NCI-H446 (cell line): ENCODE results near the gene OTP.

Source experiments
- DNase-seq, 2 experiments: peaks; one replicate each; lab custom pipeline; 2025; lab: John Stamatoyannopoulos, UW

OTP gene

DNA sequence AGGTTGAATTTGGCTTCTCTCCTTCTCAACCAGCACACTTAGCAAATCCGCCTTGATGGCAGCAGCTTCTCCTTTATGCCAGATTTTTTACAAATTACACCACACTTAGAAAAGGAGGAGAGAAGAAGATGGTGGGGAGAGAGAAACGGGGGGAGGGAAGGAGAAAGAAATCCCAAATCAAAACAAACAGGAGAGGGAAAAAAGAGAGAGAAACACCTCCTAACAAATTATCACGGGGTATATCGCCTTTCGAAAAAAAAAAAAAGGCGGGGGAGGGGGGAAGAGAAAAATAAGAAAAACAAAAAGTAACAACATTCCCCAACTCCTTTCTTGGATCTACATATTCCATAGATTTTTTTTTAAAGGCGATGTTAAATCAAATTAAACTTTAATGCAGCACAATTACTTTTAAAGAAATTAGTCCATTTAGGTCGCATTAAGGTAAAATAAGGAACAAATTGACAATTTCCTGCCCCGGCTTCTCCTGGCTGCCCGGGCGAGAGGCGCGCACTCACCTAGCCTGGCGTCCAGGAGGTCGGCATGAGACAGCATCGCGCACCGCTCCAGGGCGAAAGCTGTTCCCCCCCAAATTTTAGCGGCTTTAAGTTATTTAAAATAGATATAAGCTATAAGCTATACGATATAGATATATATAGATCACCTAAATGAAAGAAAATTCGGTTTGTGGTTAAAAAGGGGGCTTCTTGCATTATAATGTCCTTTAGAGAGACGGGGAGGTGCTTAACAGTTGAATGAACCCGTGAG is at the start of gene OTP:
OTP (minus strand) TSS at position 716 of the 765 bp plus-strand sequence; CDS start at position 552, 164 bp downstream.
- no peak for DNase-seq

DNA sequence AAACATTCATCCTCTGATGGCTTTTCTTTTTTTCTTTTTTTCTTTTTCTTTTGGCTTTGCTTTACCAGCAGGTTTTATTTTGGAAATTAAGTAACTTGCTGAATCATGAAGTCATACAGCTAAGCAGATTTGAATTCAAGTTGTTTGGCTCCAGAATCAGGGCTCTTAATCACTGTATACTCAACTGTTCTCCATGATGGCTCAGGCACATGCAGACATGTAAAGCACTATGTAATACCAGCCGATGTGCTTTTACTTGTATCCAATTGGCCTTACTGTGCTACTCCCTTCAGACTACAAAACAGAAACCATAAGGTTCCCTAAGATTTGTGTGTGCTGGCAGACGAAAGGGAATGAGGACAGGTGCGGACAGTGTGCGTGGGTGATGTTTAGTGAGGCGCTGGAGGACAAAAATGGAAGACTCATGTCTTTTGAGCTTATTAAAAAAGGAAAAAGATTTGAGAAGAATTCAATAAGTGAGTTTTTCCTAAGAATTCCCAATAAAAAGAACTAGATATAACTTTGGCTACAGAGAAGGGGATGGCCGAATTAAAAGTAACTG is 44.7 kb upstream of the OTP start:
- no peak for DNase-seq

DNA sequence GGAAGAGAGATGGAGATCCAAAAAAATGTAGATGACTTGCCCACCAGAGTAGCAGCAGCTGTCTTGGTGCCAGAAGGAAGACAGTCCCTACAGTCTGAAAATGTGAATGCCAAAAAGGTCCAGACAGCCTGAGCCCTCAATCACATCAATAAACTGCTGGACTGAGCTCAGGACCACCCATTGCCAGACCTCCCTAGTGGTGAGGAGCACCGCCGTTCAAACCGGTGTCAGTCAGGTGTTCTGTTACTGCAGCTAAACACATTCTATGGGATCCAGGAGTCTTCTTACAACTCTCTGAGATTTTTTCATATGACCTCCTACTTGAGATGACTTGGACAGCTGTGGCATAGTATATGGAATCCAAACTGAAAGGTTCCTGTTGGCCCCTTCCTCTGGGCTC is 32.0 kb upstream of the OTP start:
- DNase-seq: no peak

DNA sequence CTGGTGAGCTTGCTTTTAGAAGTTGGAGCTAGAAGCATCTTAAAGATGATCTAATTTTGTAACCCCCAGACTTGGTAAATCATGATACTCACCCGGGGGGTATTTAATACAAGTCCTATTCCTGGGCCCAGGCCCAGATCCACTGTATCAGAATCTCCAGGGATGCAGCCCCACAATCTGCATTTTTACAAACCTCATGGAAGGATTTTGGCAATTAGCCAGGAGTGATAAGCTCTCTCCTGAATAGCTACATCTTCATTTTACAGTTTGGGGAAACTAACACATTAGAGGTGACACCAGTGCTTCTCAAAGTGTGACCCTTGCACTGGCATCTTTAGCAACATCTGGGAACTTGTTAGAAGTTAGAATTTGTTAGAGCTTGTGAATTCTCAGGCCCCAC is 31.2 kb upstream of the OTP start:
- DNase-seq: no peak

DNA sequence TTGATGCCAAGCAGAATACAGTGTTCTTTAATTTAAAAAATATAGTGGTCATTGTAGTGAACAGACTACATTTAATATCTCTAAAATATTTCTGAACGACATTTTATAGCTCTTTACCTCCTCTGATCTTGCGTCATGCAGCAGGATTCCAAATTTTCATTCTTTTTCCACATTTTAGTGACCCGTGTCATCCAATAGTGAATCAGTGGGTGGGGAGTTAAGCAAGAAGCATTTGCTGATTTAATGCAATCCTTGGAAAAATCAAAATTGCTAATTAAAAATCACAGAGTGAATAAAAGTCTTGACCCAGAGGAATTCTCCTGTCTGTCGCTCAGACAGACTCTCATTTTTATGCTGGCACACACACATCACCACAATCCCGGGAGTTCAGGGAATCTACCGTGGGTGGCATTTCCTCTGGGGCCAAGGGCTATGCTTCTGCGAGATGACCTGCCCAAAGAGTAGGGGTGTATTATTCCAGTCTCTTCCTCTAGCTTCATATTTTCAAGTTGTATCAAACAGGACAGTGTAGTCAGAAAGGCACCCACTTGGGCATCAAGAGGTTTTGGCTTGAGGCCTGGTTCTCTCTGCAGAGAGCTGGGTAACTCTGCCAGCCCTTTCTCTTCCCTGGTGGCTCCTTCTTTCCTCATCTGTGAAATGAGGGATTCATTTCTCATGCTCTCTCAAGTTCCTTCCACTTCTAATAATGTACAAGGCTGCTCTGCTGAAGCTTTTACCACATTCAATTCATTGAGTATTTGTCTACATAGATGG is 24.8 kb upstream of the OTP start:
- DNase-seq: no peak

DNA sequence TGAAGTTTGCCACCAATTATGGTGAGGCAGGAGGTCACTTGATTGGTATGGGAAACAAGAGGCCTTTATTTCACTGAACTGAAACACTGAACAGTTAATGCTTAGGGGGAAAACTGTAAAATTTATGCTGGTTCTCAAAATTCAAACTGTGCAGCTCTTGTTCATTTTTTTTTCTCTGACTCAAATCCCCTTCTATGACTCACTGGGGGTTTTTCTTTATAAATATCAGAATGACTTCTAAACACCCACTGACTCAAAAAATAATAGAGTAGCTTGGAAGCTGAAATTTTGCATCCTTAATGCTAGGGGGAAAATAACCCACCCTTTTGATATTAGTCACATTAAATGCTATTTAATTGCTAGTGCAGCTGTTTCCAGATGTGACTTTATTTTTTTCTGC is 24.1 kb upstream of the OTP start:
- DNase-seq: no peak

DNA sequence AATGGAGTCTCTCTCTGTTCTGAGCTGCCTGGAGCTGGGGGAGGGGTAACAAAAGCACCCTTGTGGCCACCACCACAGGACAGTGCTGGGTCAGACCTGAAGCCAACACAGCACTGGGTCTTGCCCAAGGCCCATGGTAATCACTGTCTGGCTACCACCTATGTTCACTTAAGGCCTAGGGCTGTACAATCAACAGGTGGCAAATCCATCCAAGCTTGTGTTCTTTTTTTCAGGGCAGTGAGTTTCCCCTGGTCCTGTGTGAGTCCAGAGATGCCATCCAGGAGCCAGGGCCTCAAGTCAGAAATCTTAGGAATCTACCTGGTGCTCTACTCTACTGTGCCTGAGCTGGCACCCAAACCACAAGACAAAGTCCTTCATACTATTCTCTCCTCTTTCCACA is 20.1 kb upstream of the OTP start:
- DNase-seq: no peak

DNA sequence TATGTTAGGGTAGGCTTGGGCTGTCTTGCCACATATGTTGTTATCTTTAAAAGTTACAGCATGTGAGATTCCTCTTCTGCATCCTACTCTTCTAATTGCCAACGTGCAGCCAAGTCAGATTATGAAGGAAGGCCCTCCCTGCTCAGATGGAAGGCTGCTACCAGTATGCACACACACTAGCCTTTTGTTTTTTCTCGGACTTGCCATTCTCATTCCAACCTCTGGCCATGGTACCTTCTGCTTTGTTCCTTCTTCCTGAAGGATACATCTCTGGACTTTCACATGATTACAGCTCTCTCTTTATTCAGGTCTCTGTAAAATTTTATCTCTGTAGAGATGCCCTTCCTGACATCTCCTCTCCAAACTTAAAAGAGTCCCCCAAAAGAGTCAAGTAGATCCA is 12.8 kb upstream of the OTP start:
- no peak for DNase-seq

DNA sequence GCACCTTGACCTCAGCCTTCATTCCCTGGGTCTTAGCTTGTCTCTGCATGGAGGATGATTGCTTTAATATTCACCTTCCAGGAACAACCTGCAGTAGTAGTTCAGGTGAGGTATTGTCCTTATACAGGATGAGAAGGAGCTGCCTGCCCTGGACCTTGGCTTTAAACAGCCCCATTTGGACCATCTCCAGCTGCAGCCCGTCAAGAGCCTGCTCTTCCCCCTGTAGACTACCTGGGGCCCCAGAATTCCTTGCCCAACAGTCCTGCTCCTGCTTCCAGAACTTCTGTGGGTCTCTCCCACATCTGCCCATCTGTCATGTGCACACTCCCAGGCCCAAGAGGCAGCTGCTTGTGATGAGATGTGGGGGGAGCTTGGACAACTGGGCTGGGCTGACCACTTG is 12.2 kb upstream of the OTP start:
- no peak for DNase-seq

DNA sequence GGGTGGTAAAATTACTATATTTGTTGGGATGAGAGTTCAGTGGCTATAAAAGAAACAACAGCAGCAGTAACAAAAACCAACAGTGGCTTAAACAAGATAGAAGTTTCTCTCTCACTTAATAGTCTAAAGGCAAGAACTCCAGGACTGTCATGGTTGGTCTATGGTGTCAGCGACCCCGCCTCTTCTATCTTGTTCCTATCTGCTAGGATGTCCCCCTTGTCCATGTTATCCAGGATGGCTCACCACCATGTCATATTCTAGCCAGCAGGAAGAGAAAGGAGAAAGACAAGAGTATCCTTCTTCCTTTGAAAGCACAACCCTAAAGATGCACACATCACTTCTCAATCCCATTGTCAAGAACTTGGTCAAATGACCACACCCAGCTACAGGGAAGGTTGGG is 11.3 kb upstream of the OTP start:
- no peak for DNase-seq

DNA sequence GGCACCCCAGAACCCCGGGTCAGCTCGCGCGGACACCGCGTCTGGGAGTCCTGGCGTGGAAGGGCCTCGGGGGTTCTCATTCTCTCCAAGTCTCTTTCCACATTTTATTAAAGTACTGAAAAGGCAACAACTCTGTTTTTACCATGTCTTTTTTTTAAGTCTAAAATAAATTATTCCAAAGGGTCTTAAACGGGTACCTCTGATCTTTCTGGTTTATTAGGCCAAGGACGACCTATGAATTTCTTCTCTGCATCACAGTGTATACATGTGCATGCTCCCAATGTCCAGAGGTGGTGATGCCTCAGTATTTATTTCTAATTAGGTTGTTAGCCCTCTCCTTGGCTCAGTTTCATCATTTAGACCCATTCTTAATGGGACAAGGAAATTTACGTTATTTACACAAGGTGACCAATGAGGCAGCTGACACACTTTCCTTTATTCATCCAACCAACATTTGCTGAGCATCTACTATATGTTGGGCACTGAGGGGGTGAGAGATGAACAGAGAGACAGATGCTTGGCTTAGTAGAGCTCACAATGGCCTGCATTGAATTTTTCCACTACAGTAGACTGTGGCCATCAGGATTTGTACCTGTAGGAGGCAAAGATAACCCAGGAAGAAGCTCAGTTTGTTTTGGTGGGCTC is 7.6 kb upstream of the OTP start:
- no peak for DNase-seq

DNA sequence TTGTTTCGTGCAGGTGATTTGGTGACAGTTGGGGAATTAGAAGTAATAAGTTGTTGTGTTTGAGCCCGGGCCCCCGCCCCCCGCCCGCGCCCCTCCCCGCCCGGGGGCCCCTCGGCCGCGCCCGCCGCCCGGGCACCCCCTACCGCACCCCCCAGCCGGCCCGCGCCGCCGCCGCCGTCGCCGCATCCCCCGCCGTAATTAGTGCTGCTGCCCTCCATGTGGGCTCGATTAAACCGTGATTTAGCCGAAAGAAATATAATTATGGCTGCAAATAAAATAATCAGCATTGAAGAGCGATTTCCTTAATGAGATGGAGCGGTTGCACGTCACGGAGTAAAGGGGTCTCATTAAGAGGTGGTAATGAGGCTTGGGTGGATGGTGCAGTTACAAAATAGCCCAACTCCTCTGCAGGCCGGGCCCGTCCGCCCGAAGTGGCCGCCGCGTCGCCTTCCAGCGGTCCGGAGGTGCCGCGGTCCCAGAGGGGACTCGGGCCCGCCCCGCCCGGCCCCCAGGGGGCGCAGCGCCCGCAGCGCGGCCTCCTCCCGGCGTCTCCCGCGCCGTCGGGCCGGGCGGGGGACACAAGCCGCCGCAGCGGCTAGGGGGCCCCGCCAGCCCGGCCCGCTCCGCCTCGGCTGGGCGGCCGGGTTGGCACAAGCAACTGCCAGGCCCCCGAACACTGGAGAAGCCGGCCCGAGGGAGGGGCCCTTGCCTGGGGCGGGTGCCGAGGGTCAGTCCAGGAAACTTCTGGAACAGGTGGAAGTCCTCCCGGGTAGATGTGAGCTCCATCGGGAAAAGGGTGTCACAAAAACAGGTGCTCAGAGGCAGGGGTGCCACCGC is 6.9 kb upstream of the OTP start:
- DNase-seq: no peak

DNA sequence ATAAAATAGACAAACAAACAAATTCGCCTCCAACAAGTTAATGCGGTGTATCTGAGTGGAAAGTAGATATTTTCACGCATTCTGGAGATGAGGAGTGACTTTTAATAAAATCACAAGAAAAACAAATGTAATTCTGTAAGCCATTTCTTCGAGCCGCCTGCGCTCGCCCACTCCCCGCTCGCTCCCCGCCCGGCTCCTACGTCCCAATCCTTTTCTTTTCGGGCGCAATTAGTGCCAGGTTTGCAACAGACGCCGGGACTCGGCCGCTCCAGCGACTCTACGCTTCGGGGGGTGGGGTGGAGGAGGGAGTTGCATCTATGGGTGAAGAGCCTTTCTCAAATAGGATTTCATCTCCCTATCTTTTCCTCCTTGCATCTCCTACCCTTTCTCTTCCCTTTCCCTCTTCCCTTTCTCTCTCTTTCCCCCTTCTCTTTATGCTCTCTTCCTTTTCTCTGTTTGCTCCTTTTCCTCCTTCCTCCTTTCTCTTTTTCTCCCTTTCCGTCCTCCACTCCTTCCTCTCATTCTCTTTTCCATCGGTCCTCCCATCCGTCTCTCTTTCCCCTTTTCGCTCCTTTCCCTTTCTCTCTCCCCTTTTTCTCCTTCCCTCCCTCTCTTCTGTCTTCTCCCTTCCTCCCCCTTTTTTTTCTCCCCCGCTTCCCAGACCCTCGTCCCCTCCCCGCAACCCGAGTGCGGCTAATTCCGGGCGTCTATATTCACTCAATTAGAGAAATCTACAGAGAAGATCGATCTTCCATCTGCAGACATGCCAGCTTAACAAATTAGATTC is 6.1 kb upstream of the OTP start:
- DNase-seq: no peak

DNA sequence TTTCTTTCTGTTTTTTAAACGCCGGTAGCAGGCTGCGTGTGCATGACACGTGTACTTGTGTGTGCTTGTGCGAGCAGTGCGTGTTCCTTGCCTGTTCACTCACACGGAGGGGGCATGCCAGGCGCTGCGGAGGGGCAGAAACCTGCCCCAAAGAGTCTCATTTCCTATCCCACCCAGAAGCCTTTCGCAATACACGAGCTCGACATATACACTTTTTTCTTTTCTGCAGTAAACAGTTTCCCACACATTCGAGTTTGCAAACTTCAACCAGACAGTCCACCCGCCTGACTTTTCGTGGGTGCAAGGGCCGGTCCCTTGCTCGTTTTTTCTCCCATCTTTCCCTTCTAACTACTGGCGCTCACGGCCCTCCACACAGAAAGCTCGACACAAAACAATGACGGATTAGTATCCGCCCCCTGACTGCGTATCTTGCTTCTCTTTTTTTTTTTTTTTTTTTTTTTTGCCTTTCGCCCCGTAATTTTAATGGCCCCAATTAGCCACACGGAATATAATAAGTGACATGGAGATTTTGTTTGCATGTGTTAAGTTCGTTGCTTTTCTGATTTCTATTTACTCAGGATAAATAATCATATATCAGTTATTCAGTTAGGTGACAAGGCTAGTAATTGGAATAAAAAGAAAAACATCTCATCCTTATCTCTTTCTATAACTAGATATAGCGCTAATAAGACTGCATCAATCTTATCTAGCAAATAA is 5.3 kb upstream of the OTP start:
- no peak for DNase-seq

DNA sequence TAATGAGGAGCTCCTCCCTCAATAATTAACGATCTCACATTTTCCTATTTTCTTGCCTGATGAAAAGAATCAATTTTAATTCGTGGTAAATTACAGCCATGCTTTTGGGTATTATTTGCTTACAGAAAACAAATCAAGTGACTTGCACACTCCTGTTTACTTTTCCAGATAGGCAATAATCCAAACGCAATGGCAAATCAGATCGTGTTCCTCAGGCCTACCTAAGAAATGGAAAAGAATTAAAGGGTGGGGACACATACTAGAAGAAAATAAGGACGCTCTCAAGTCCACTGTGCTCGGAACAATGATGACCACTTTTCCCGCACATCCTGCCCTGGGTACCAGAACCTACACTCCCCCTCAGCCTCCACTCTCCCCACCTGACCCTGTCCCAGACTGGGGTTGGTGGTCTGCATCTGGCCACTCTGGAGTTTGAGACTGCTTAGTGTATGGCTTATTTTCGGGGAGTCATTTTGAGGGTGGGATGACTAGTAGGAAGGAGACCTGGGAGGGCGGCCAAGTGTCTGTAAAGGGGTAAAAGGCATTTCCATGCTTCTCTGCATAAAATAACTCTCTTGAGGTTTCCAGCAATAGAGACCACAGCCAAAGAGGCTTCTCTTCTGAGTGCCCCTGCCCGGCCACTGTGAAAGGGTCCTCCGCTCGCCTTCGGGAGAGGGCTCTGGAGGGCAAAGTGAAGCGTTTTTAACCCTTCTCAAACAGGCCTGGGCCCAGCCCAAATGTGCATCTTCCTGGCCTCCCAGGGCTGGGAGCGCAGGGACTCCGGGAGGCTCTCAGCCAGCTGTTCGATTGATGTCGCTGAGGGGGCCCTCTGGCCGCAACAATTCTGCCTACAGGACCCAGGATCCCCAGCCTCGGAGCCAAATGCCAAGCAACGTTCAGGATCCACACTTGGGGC is 4.5 kb upstream of the OTP start:
- no peak for DNase-seq

DNA sequence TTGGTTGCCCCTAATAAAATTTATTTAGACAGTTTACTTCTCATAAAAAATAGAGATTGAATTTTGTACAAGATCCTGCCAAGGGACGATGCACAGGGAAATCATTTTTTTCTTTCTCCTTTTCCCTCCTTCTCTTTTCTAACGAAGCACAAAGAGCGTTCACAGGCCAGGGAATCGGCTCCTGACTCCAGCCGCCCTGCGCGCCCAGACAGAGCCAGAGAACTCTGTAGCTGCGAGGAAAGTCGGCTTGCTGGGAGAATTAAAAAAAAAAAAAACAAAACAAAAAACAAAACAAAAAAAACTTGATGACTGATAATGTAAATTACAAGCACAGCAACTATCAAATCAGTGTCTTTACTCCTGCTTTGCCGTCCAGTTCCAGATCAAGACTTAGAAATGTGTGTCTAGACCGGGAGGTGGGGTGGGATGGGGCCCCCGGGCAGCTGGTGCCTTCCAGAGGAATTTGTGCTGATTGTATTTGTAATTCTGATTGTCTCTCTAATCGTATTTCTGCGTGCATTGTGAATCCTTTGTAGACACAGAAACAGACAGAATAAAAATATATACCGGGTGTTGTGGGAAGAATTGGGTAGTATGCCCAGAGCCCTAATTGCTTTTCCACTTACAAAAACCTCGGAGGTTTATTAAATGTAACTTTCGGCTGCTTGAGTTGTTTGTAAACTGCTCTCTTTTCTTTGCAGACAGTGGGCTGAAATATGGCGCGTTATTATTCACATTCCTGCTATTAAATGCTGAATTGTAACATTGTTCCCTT is 3.6 kb upstream of the OTP start:
- DNase-seq: no peak

DNA sequence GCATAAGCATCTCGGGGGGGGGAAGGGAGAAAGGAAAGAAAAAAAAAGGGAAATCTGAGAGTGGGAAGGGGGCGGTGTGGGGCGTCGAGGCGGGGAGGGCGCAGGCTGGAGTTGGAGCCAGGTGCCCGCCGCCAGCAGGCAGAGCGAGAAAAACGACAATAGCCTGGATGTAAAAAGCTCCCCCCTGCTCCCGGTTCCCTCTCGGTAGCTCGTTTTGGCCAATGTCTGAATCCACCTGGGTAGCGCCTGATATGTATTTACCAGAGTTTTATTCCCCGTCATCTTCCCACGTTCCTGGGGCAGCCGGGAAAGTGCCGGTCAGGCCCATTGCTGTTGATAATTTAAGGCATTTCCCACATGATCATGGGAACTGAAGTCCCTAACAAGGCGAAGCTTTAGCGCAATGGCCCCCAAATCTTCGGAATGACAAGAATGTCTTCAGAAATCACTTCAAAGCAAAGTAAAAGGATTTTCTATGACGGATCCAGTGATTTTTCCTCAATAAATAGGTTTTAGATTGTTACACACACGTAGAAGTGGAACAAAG is 3.0 kb upstream of the OTP start:
- no peak for DNase-seq
